H1 (cell line): Measurements from ENCODE around the gene VOPP1. TPM values are rescaled to one million over a fixed set of nuclear protein-coding genes. Genes with fewer than 3 reads are reported as not detected.

Source experiments
- CHD7 ChIP-seq: fragments of 300-600 bp; sonication (generic); IDR thresholded peaks from 2 replicates; pipeline ENCODE4 v1.7.1; 2012; ENCODE audit warnings: low read length, moderate library complexity, mild to moderate bottlenecking, inconsistent platforms; ENCODE audit not compliant: insufficient replicate concordance
- FOSL1 ChIP-seq: IDR thresholded peaks from 2 replicates; pipeline ENCODE4 v1.6.1; 2011; ENCODE audit warnings: mild to moderate bottlenecking, low read depth, low read length, moderate library complexity; ENCODE audit not compliant: insufficient read depth
- HDAC2 ChIP-seq, 2 experiments: fragments of 300-600 bp in 1 of 2; sonication (generic) in 1 of 2; IDR thresholded peaks; 2 replicates each; pipeline ENCODE4 v1.6.1; 2011 to 2012; ENCODE audit warnings: low read depth in 2 of 2, low read length in 2 of 2, mild to moderate bottlenecking in 2 of 2, moderate library complexity in 2 of 2, borderline replicate concordance in 1 of 2, inconsistent platforms in 1 of 2
- KDM1A ChIP-seq: fragments of 200-600, 300-600 bp; sonication (generic); IDR thresholded peaks from 2 replicates; pipeline ENCODE4 v1.7.1; 2016; ENCODE audit warnings: mild to moderate bottlenecking, low read length, borderline replicate concordance
- MAX ChIP-seq: IDR thresholded peaks from 2 replicates; pipeline ENCODE4 v1.6.1; 2012; ENCODE audit warnings: inconsistent platforms
- RBBP5 ChIP-seq: IDR thresholded peaks from 2 replicates; pipeline ENCODE4 v1.7.1; 2012; ENCODE audit warnings: low read depth, mild to moderate bottlenecking, inconsistent platforms, low read length, moderate library complexity, borderline replicate concordance
- RNF2 ChIP-seq: fragments of 200-900, 300-1000 bp; sonication (generic); IDR thresholded peaks from 2 replicates; pipeline ENCODE4 v1.7.1; 2016; ENCODE audit warnings: borderline replicate concordance, low read depth, mild to moderate bottlenecking, antibody characterized with exemption, low read length; ENCODE audit not compliant: poor library complexity, severe bottlenecking; ENCODE audit errors: missing control alignments
- TBP ChIP-seq: IDR thresholded peaks from 2 replicates; pipeline ENCODE4 v1.6.1; 2011; ENCODE audit warnings: low read depth, low read length, improper control_type of control experiment
- ZNF274 ChIP-seq: IDR thresholded peaks from 2 replicates; pipeline ENCODE4 v1.7.0; 2012; ENCODE audit warnings: low read length, borderline replicate concordance; ENCODE audit errors: extremely low read depth
- polyA plus RNA-seq, 7 experiments: library from polyadenylated mRNA; depleted of rRNA in 3 of 7; stranded (reverse) in 5 of 7; unstranded in 2 of 7; fragments of >200 nt in 5 of 7; fragments of 200-250 nt in 2 of 7; gene quantifications; 1 replicate in 5 of 7; 2 replicates in 1 of 7; 4 replicates in 1 of 7; pipeline versions ENCODE4 v1.2.1 to v1.2.3, GENCODE V29; 2011 to 2013; ENCODE audit warnings: missing spikeins in 2 of 7, mixed read lengths in 2 of 7
- total RNA-seq: library from RNA; stranded (reverse); fragmentation: NEBNext Ultra II Directional; extraction: Animal tissue kit (Norgen Biotek cat#: 25700); gene quantifications from 2 replicates; pipeline ENCODE4 v1.2.1, GENCODE V29; 2021

The VOPP1 gene
- total and polyA plus RNA-seq, 2 of the 8 experiments (the other 6 are each of a cell fraction or from before 2014, with no cell fraction given), result 44.7 to 83.0 TPM

GRCh38 chr7:55472928-55473725, 99.2 kb downstream of the VOPP1 start (continued):
- TF ChIP-seq CHD7 (no peak), TBP (no peak), RNF2 (no peak), MAX (no peak), ZNF274 (no peak), KDM1A (no peak), RBBP5 (no peak), HDAC2 (IDR thresholded peaks at IDR 0.05; ENCODE audit: borderline replicate concordance in 1 of 2, low read depth in 2 of 2, low read length in 2 of 2) (no peak), FOSL1 (no peak)
